HG02970 (cell line): Measurements from ENCODE around the gene SNTG2.

ENCODE experiments used
- ATAC-seq: cut with Tn5 transposase; IDR thresholded peaks from one replicate; pipeline ENCODE4 v1.9.1; 2021; ENCODE audit warnings: mild to moderate bottlenecking, moderate library complexity, moderate number of reproducible peaks; ENCODE audit not compliant: unreplicated experiment, low FRiP score

SNTG2 gene

DNA sequence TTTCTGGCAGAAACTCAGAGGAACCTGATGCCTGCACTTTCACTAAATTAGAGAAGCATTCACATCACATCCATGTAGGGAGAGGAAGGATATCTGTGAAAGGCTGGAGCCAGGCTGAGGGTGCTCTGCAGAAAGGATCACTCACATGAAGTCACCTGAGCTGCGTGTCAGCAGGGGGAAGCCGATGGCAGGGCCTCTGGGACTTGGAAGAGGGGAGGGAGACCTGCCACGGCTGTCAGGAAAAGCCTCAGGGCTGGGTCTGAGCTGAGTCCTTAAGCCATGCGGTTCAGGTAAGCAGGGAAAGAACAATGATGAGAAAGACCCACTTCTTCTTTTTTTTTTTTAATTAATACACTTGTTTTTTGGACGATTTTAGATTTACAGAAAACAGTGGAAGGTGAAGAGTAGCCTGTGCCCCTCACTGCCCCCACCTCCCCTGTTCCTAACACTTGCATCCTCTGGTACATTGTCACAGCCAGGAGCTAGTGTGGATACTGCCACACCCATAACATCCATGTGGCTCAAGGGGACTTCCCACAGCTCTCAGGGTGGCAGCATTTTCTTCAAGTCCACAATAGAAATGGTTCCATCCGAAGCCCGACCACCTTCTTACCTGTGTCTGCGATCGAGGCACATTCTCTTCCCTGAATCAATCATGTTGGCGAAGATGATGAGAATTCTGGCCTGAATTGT lies 306.1 kb downstream of the SNTG2 start:
- ATAC-seq = no peak

GRCh38 chr2:1257334-1257733 lies 306.7 kb downstream of the SNTG2 start:
- ATAC-seq = no peak

- ATAC-seq = no peak
Measured at GRCh38 chr2:1259746-1260145, 309.1 kb downstream of the SNTG2 start.

GRCh38 chr2:1262609-1263008 lies 312.0 kb downstream of the SNTG2 start:
- no peak for ATAC-seq

GRCh38 chr2:1265454-1265853 lies 314.8 kb downstream of the SNTG2 start:
- ATAC-seq = no peak

GRCh38 chr2:1266351-1266750 lies 315.7 kb downstream of the SNTG2 start:
- ATAC-seq = no peak

DNA sequence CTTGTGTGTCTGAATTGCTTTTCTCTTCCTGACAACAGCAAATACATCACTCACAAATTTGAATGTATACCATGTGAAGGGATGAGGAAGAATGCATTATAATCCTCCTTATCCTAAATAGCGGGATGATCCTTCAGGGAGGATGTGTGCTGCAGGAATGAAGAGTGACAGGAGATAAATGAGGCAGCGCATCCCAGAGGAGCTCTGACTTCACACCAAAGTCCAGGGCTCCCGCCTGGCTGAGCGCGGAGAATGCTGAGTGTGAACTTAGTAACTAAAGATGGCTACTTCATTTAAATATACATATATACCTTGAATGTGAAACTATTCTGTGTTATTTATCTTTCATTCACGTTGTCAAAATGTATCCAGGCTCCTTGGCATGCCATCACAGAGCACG lies 317.4 kb downstream of the SNTG2 start:
- no peak for ATAC-seq

GRCh38 chr2:1269812-1270211 lies 319.2 kb downstream of the SNTG2 start:
- ATAC-seq = no peak

DNA sequence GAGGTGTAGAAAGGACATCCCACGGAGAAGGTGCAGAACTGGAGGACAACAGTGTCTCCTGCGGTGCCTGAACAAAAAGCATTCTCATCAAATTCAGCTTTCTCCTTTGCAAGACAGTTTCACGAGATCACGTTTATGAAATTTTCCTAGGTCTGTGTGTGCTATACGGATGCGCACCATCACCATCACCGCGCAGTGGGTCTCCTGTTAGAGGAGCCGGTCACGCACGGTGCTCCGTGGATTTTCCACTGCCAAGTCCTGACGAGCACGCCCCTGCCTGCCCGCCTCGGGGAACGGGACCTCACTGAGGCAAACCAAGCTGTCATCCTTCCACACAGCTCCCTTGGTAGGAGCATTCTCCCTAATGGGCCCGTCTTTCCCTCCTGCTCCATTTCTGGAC lies 322.2 kb downstream of the SNTG2 start:
- no peak for ATAC-seq

DNA sequence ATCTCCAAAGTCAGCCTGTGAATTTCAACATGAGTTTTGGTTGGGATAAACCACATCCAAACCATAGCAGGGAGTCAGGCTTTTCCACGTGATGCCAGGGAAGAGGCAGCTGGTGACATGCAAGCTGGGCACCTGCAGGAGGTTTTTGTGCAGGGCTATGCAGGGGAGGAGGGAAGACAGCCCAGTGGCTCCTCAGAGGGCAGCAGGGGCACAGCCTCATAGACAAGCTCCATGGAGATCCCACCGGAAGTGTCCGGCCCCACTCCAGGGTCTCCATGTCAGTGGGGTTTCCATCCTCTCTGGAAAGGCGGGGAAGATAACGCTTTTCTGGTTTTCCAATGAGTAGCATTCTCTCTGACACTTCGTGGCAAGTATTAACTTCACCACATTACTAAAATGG lies 327.0 kb downstream of the SNTG2 start:
- ATAC-seq = no peak

- no peak for ATAC-seq
Measured at GRCh38 chr2:1278125-1278524, 327.5 kb downstream of the SNTG2 start.

- ATAC-seq = no peak
Measured at GRCh38 chr2:1278861-1279260, 328.2 kb downstream of the SNTG2 start.

GRCh38 chr2:1282552-1282951 lies 331.9 kb downstream of the SNTG2 start:
- ATAC-seq = no peak

DNA sequence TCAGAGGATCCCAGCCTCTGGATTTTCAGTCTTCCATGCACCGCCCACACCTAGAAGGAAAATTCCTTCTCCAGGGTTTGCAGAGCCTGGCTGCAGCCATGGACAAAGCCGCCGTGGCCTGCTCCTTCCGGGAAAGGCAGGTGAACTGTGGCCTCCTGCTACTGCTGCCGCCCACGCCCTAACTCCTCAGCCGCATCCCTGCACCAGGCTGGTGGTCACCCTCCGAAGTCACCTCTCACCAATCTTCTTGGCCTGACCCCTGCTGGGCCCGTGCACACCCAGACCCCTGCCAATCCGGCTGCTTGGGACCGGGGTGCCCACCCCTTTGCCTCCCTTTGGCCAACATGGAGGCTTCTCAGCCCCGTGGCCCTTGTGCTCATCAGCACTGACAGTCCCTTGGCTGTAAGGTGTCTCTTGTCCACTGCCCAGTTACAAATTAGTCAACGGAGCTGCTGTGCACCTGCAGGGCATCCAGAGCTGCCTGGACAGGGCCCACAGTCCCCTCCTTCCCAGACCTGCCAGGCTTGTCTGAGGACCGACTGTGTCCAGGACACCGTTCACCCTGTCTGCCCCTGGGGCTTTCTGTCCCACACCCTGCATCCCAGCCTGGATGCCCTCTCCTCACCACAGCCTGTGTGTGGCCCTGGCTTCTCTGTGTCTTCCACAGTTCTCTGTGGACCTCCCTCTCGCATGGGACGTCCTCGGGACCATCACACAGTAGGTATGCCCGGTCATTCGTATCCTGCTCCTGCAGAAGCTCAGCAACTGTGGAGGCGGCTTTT lies 332.6 kb downstream of the SNTG2 start:
- no peak for ATAC-seq

DNA sequence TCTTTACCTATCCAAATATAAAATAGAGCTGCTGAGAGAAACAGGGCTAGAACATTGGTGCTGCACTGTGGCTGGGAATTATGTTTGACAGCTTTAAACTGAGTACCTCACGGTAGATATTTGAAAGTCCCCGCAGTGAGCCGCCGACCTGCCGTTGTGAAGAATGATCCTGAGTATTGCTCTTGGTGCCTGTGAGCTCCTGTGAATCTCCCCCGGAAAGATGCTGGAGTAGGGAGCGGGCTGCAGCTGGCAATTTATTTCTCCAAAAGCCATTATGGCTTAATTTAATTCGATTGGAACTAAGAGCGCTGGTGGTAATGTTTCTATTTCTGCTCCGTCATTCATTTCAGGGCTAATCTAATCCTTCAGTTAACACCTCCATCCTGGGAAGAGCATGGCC lies 333.2 kb downstream of the SNTG2 start:
- no peak for ATAC-seq

DNA sequence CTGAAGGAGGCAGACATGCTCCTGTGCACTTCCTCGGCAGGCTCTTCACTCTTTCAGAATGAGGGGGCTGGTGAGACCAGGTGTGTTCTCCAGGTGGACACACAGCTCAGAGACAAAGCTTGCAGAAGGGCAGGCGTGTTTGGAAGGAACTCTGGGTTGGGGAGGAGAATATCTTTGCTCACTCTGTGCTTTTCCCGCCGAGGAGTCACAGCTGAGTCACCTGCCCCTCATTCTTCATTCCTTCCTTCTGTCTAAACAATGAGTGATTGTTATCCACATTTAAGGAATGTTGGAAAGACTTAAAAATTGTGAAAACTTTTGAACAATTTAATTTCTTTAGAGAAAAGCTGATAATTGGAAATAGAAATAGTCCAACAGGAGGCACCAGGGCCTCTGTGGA lies 336.3 kb downstream of the SNTG2 start:
- ATAC-seq = no peak

DNA sequence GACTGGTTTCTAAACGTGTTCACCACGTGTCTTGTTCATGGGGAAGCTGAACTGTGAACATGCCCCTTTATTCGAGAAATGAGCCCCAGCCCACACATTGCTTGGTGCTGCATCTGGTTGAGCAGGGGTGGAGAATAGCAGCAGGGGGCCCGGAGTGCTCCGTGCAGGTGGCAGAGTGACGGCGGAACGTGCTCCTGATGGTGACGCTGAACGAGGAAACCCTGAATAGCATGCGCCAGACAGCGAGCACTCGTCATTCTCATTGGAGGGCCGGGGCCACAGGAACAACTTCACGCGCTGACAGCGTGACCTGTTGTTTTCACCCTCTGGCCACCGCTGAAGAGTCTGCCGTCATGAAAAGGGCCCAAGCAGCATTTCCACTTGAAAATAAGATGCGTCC lies 336.8 kb downstream of the SNTG2 start:
- no peak for ATAC-seq

- ATAC-seq = no peak
Measured at GRCh38 chr2:1294900-1295299, 344.3 kb downstream of the SNTG2 start.

- no peak for ATAC-seq
Measured at GRCh38 chr2:1295740-1296139, 345.1 kb downstream of the SNTG2 start.

- ATAC-seq = no peak
Measured at GRCh38 chr2:1297372-1298159, 346.9 kb downstream of the SNTG2 start.

GRCh38 chr2:1299043-1299442 lies 348.4 kb downstream of the SNTG2 start:
- no peak for ATAC-seq
